Neural progenitor cell (in vitro differentiated cells): ENCODE measurements around the gene UBE3C. TPM values are rescaled to one million over a fixed set of nuclear protein-coding genes. Genes with fewer than 3 reads are reported as not detected.

Experiments
- DNase-seq: peaks from one replicate; pipeline ENCODE4 v3.0.0-alpha.2; 2016; ENCODE audit warnings: low spot score
- H2AFZ ChIP-seq: fragments of 200-600 bp; sonication (generic); replicated peaks from 2 replicates; pipeline ENCODE4 v1.6.1; 2016; ENCODE audit warnings: antibody characterized with exemption
- H3F3A ChIP-seq: fragments of 200-600 bp; sonication (generic); 2 replicates; pipeline ENCODE4 v1.6.1; 2016; ENCODE audit warnings: antibody characterized with exemption, low read depth
- H3K27ac ChIP-seq: fragments of 200-600 bp; sonication (generic); 2 replicates; pipeline ENCODE4 v1.5.1; 2016; ENCODE audit warnings: mild to moderate bottlenecking
- H3K27me3 ChIP-seq: fragments of 200-600 bp; sonication (generic); 2 replicates; pipeline ENCODE4 v1.6.1; 2016; ENCODE audit warnings: mild to moderate bottlenecking, moderate library complexity
- H3K36me3 ChIP-seq: fragments of 200-600 bp; sonication (generic); 2 replicates; pipeline ENCODE4 v1.5.1; 2016
- H3K4me1 ChIP-seq: fragments of 200-600 bp; sonication (generic); 2 replicates; pipeline ENCODE4 v1.6.1; 2016; ENCODE audit warnings: mixed run types
- H3K4me2 ChIP-seq: fragments of 200-600 bp; sonication (generic); 2 replicates; pipeline ENCODE4 v1.6.1; 2016
- H3K4me3 ChIP-seq: fragments of 200-600 bp; sonication (generic); 2 replicates; pipeline ENCODE4 v1.5.1; 2016
- H3K79me2 ChIP-seq: fragments of 200-600 bp; sonication (generic); 2 replicates; pipeline ENCODE4 v1.6.1; 2016; ENCODE audit warnings: low read depth
- H3K9ac ChIP-seq: fragments of 200-600 bp; sonication (generic); 2 replicates; pipeline ENCODE4 v1.6.1; 2016
- H3K9me3 ChIP-seq: fragments of 200-600 bp; sonication (generic); 2 replicates; pipeline ENCODE4 v1.5.1; 2016; ENCODE audit warnings: low read depth
- H4K20me1 ChIP-seq: fragments of 200-600 bp; sonication (generic); 2 replicates; pipeline ENCODE4 v1.6.1; 2016; ENCODE audit warnings: low read depth
- H3K27ac Mint-ChIP-seq: 3 replicates; pipeline ENCODE4 v1.8.0; 2021; ENCODE audit warnings: mixed read lengths
- H3K27me3 Mint-ChIP-seq: 2 replicates; pipeline ENCODE4 v1.8.0; 2022; ENCODE audit warnings: low read depth, mild to moderate bottlenecking, inconsistent platforms, moderate library complexity, mixed read lengths; ENCODE audit not compliant: insufficient read depth
- H3K36me3 Mint-ChIP-seq: 3 replicates; pipeline ENCODE4 v1.8.0; 2021; ENCODE audit warnings: mixed read lengths
- H3K4me1 Mint-ChIP-seq: 3 replicates; pipeline ENCODE4 v1.8.0; 2021; ENCODE audit warnings: mixed read lengths
- H3K4me3 Mint-ChIP-seq: 3 replicates; pipeline ENCODE4 v1.8.0; 2021; ENCODE audit warnings: mild to moderate bottlenecking, moderate library complexity, mixed read lengths
- H3K9me3 Mint-ChIP-seq: 3 replicates; pipeline ENCODE4 v1.8.0; 2020; ENCODE audit warnings: mixed read lengths
- EZH2 ChIP-seq: fragments of 200-600 bp; sonication (generic); IDR thresholded peaks from 2 replicates; pipeline ENCODE4 v1.6.1; 2017; ENCODE audit warnings: antibody characterized with exemption, mild to moderate bottlenecking, moderate library complexity
- EZH2phosphoT487 ChIP-seq: fragments of 200-600 bp; sonication (generic); IDR thresholded peaks from 2 replicates; pipeline ENCODE4 v1.6.1; 2017; ENCODE audit warnings: antibody characterized with exemption
- total RNA-seq: library from RNA; depleted of rRNA; stranded (reverse); fragments of >200 nt; gene quantifications from 2 replicates; pipeline ENCODE4 v1.2.3, GENCODE V29; 2015; ENCODE audit warnings: low replicate concordance
- TF ChIP-seq, protein P1 (sequence below): fragments of 200-600 bp; sonication (generic); IDR thresholded peaks from 2 replicates; pipeline ENCODE4 v1.5.1; 2017; ENCODE audit warnings: antibody characterized with exemption, mild to moderate bottlenecking

UBE3C gene
- total RNA-seq, 1 donor from 2014 or later = 65.9 TPM

DNA sequence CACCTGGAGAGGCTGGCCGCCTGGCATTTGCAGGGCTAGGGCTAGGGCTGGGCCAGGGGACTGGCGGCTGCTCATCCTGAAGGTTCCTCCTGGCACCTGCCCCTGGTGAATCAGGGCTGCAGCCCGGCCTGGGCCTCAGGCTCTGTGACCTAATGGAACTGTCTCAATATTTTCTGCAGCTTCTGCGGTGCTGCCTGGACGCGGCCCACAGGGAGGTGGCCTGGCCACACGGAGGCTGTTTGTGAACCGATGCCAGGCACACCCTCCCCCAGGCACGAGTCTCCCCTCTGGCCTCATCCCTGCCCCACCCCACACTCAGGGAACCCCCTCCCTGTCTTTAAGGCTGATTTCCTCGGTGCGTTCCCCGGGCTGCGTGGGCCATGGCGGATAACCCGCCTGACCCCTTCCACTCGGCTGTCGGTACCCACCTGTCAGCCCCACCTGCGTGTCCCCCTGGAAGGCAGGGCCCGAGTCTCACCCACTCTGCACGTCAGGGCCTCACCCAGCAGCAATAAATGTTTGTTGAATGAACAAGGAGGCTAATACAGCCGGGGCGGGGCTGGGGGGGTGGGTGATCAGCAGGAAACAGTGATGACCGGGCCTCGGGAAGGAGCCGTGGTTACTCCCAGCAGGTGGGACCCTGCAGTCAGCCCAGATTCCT is 143.5 kb downstream of the UBE3C start:
- Histone ChIP-seq H3K4me2 (no peak overlapping the region), H2AFZ (no peak overlapping the region), H3K27me3 (no peaks in the 10 kb centered on the region), H3K79me2 (no peaks in the 10 kb centered on the region), H4K20me1 (no peaks in the 10 kb centered on the region), H3K4me3 (no peak overlapping the region), H3K4me1 (no peaks in the 10 kb centered on the region), H3K36me3 (no peaks in the 10 kb centered on the region), H3K9me3 (no peaks in the 10 kb centered on the region), H3K9ac (no peak overlapping the region), H3F3A (no peaks in the 10 kb centered on the region), H3K27ac (no peak overlapping the region)
- TF ChIP-seq EZH2 (no peak), EZH2phosphoT487 (no peak)
- TF ChIP-seq, protein P1, sequence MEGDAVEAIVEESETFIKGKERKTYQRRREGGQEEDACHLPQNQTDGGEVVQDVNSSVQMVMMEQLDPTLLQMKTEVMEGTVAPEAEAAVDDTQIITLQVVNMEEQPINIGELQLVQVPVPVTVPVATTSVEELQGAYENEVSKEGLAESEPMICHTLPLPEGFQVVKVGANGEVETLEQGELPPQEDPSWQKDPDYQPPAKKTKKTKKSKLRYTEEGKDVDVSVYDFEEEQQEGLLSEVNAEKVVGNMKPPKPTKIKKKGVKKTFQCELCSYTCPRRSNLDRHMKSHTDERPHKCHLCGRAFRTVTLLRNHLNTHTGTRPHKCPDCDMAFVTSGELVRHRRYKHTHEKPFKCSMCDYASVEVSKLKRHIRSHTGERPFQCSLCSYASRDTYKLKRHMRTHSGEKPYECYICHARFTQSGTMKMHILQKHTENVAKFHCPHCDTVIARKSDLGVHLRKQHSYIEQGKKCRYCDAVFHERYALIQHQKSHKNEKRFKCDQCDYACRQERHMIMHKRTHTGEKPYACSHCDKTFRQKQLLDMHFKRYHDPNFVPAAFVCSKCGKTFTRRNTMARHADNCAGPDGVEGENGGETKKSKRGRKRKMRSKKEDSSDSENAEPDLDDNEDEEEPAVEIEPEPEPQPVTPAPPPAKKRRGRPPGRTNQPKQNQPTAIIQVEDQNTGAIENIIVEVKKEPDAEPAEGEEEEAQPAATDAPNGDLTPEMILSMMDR = no peak
- no peak for DNase-seq
- Mint-ChIP-seq H3K4me3 (no peak overlapping the region), H3K36me3 (no peaks in the 10 kb centered on the region), H3K9me3 (no peaks in the 10 kb centered on the region), H3K27me3 (peaks cover 3% of the 10 kb centered on the region), H3K4me1 (no peaks in the 10 kb centered on the region), H3K27ac (no peak overlapping the region)

DNA sequence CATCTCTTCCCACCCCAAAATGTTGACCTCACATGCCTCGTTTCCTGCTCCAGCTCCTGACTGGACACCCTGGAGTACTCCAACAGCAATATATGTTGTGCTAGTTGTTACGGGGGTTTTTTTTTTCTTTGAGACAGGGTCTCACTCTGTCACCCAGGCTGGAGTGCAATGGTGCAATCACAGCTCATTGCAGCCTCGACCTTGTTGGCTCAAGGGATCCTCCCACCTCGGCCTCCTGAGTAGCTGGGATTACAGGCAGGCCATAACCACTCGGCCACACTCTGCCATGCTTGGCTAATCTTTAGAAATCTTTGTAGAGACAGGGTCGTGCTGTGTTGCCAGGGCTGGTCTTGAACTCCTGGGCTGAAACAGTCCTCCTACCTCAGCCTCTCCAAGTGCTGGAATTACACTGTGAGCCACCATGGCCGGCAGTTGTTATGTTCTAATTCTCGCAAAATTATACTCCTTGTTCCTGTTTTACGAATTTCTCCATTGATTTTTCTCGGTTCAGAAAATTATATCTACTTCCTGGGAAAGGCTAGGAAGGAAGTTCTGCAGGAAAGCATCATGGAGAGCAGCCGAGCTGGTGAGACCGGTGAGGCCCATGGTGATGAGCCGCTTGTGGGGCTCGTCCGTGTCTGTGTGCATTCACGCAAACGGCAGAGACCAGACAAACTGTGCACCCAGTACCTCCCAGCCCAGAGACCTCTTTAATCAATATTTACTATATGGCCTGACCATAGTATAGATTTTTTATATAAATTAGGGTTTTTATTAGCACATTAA is 145.7 kb downstream of the UBE3C start:
- H3K4me3 Mint-ChIP-seq = no peak overlapping the region
- Histone ChIP-seq H3F3A (no peaks in the 10 kb centered on the region), H3K27me3 (no peaks in the 10 kb centered on the region), H3K27ac (no peak overlapping the region), H3K4me2 (no peak overlapping the region), H4K20me1 (no peaks in the 10 kb centered on the region), H3K9ac (no peak overlapping the region), H3K79me2 (no peaks in the 10 kb centered on the region), H3K9me3 (no peaks in the 10 kb centered on the region), H2AFZ (no peak overlapping the region), H3K4me1 (no peaks in the 10 kb centered on the region), H3K36me3 (no peaks in the 10 kb centered on the region), H3K4me3 (no peak overlapping the region)
- no peaks in the 10 kb centered on the region for H3K9me3 Mint-ChIP-seq
- no peak for DNase-seq
- H3K27me3 Mint-ChIP-seq = peaks cover 3% of the 10 kb centered on the region
- no peaks in the 10 kb centered on the region for H3K36me3 Mint-ChIP-seq
- H3K4me1 Mint-ChIP-seq = no peaks in the 10 kb centered on the region
- no peak overlapping the region for H3K27ac Mint-ChIP-seq
- TF ChIP-seq EZH2phosphoT487 (no peak), EZH2 (no peak)

DNA sequence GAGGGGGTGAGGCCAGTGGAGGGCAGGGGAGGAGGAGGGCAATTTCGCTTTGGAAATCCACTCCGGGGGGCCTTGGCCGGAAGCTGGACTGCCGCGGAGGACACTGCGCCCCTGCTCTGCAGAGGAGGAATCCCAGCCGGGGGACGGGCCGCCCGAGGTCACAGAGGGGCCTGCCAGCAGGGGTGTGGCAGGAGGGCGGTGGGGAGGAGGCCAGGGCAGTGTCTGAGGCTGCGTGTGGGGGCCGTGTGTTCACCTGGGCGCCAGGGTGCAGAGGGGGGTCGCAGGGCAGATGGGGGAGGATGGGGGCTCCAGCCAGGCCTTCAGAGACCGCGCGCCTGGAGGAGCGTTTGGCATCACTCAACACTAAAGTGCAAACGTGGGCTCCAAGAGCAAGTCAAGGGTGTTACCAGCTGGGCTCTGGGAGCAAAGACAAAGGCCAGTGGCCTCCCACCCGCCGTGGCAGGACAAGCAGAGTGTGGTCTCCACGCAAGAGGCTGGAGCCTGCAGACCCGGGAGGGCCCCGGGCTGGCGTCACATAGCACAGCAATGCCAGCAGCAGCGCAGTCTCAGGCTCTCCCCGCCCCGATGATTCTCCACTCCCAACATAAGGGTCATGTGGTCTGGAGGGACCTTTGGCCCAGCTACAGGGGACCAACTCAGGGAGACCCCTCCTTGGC is 152.8 kb downstream of the UBE3C start:
- no peak for DNase-seq
- TF ChIP-seq EZH2 (no peak), EZH2phosphoT487 (no peak)
- TF ChIP-seq, protein P1 = no peak

More for the DNA sequence above, 152.8 kb downstream of the UBE3C start:
- Mint-ChIP-seq H3K9me3 (no peaks in the 10 kb centered on the region), H3K36me3 (no peaks in the 10 kb centered on the region), H3K4me3 (no peak overlapping the region), H3K4me1 (peaks cover 7% of the 10 kb centered on the region), H3K27ac (no peak overlapping the region), H3K27me3 (peaks cover 3% of the 10 kb centered on the region)
- Histone ChIP-seq H3K36me3 (no peaks in the 10 kb centered on the region), H3K9me3 (no peaks in the 10 kb centered on the region), H3K9ac (no peak overlapping the region), H3F3A (no peaks in the 10 kb centered on the region), H3K4me2 (no peak overlapping the region), H4K20me1 (no peaks in the 10 kb centered on the region), H3K79me2 (no peaks in the 10 kb centered on the region), H3K4me3 (no peak overlapping the region), H2AFZ (no peak overlapping the region), H3K27ac (no peak overlapping the region), H3K4me1 (no peaks in the 10 kb centered on the region), H3K27me3 (no peaks in the 10 kb centered on the region)
